Calu3 (cell line): ENCODE results near the gene NEXN. TPM values are rescaled to one million over a fixed set of nuclear protein-coding genes. Genes with fewer than 3 reads are reported as not detected.

ENCODE experiments used
- BruUV-seq: library from RNA; stranded (reverse); fragments of 400-500 nt; replicated peaks from 2 replicates; lab custom pipeline; 2021; lab: Mats Ljungman, UMichigan
- CTCF ChIA-PET: fragments of 300-600 bp; sonication (Branson Sonifier 250); formaldehyde crosslinking; loops from one replicate; lab custom pipeline; 2022; ENCODE audit warnings: antibody characterized with exemption; lab: Charles Lee
- DNase-seq: peaks from one replicate; pipeline ENCODE4 v3.0.0; 2022
- H3K27ac Mint-ChIP-seq: one replicate; pipeline ENCODE4 v1.8.0; 2022; ENCODE audit warnings: mixed read lengths; ENCODE audit not compliant: unreplicated experiment
- H3K27me3 Mint-ChIP-seq: one replicate; pipeline ENCODE4 v1.8.0; 2022; ENCODE audit warnings: mixed read lengths; ENCODE audit not compliant: unreplicated experiment
- H3K36me3 Mint-ChIP-seq: one replicate; pipeline ENCODE4 v1.8.0; 2022; ENCODE audit warnings: mild to moderate bottlenecking, moderate library complexity, mixed read lengths; ENCODE audit not compliant: insufficient read depth, unreplicated experiment
- H3K4me1 Mint-ChIP-seq: one replicate; pipeline ENCODE4 v1.8.0; 2022; ENCODE audit warnings: mild to moderate bottlenecking, low read depth, mixed read lengths; ENCODE audit not compliant: unreplicated experiment
- H3K4me3 Mint-ChIP-seq: one replicate; pipeline ENCODE4 v1.8.0; 2022; ENCODE audit warnings: mild to moderate bottlenecking, low read depth, moderate library complexity, mixed read lengths; ENCODE audit not compliant: unreplicated experiment
- H3K9me3 Mint-ChIP-seq: one replicate; pipeline ENCODE4 v1.8.0; 2022; ENCODE audit warnings: low read depth, mixed read lengths; ENCODE audit not compliant: unreplicated experiment
- intact Hi-C: fragments of 100-400 bp; cut with micrococcal nuclease; formaldehyde crosslinking; loops from one replicate; pipeline ENCODE4 v1.10.0; 2022; ENCODE audit not compliant: unreplicated experiment
- total RNA-seq: library from RNA; stranded (reverse); gene quantifications from 2 replicates; pipeline ENCODE4 v1.2.3, GENCODE V29; 2022
- TF ChIP-seq, protein P1 (sequence below): fragments of 200-600 bp; IDR thresholded peaks from one replicate; pipeline ENCODE4 v1.8.0; 2022; ENCODE audit warnings: antibody characterized with exemption; ENCODE audit not compliant: unreplicated experiment

Gene NEXN
- total RNA-seq, 1 experiment from 2014 or later, result 2.0 TPM

DNA sequence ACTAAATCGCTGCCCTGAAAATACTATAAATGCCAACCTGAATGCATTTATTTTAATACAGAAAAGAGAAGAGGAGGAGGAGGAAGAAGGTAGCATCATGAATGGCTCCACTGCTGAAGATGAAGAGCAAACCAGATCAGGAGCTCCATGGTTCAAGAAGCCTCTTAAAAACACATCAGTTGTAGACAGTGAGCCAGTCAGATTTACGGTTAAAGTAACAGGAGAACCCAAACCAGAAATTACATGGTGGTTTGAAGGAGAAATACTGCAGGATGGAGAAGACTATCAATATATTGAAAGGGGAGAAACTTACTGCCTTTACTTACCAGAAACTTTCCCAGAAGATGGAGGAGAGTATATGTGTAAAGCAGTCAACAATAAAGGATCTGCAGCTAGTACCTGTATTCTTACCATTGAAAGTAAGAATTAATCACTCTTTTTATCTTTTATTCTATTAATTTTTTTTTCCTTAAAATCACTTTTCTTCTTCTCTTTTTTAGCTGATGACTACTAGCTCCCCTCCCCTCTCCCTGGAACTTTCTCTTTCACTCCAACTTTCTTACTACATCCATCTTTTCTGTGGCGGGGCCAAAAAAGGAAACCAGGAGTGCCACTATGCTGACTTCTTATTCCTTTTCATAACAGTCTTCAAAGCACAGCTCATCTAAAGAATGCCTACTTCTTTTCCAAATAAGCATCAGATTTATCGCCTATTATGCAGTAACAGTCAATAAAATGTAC, 54.1 kb downstream of the NEXN start:
- H3K4me3 Mint-ChIP-seq, result no peak overlapping the region
- TF ChIP-seq, protein P1, sequence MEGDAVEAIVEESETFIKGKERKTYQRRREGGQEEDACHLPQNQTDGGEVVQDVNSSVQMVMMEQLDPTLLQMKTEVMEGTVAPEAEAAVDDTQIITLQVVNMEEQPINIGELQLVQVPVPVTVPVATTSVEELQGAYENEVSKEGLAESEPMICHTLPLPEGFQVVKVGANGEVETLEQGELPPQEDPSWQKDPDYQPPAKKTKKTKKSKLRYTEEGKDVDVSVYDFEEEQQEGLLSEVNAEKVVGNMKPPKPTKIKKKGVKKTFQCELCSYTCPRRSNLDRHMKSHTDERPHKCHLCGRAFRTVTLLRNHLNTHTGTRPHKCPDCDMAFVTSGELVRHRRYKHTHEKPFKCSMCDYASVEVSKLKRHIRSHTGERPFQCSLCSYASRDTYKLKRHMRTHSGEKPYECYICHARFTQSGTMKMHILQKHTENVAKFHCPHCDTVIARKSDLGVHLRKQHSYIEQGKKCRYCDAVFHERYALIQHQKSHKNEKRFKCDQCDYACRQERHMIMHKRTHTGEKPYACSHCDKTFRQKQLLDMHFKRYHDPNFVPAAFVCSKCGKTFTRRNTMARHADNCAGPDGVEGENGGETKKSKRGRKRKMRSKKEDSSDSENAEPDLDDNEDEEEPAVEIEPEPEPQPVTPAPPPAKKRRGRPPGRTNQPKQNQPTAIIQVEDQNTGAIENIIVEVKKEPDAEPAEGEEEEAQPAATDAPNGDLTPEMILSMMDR, result no peak
- intact Hi-C loops, result loop anchor here (10.0 kb wide), 1 partner anchor 172 kb away; no protein-coding TSS in a partner anchor
- peaks cover 34% of the 10 kb centered on the region for H3K36me3 Mint-ChIP-seq
- no peak overlapping the region for H3K27ac Mint-ChIP-seq
- H3K9me3 Mint-ChIP-seq, result no peaks in the 10 kb centered on the region
- CTCF ChIA-PET, result no interaction called here
- no peaks in the 10 kb centered on the region for H3K4me1 Mint-ChIP-seq
- H3K27me3 Mint-ChIP-seq, result no peaks in the 10 kb centered on the region
- DNase-seq, result no peak
- BruUV-seq, result TSS peak; percentile 7

DNA sequence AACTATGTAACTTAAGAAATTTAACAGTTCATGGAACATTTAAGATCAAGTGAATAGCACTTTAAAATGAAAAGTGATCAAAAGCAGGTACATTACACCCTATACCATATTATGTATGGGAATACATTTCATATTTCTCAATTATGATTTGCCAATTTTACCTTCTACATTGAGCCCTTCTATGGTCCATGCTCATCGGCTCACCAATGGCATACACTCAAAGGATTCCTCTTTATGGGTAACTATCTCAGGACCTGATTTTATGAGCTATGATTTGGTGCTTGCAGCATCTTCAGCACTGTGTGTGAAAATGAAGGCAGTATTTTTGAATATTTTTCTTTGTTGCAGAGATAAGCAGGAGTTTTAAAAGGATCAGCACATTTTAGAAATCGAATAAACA, 56.9 kb downstream of the NEXN start:
- Mint-ChIP-seq H3K4me3 (no peak overlapping the region), H3K9me3 (no peaks in the 10 kb centered on the region), H3K27ac (no peak overlapping the region), H3K36me3 (peaks cover 48% of the 10 kb centered on the region), H3K27me3 (no peaks in the 10 kb centered on the region), H3K4me1 (no peaks in the 10 kb centered on the region)
- BruUV-seq, result no TSS peak
- intact Hi-C loops, result loop anchor here (10.0 kb wide), 1 partner anchor 169 kb away; no protein-coding TSS in a partner anchor
- CTCF ChIA-PET, result no interaction called here
- DNase-seq, result no peak
- TF ChIP-seq, protein P1, result no peak

- no peak overlapping the region for H3K27ac Mint-ChIP-seq
- CTCF ChIA-PET, result no interaction called here
- no peaks in the 10 kb centered on the region for H3K27me3 Mint-ChIP-seq
- intact Hi-C loops, result loop anchor here (10.0 kb wide), 1 partner anchor 166 kb away; no protein-coding TSS in a partner anchor
- no peaks in the 10 kb centered on the region for H3K9me3 Mint-ChIP-seq
- DNase-seq, result peak; percentile 23
- peaks cover 49% of the 10 kb centered on the region for H3K36me3 Mint-ChIP-seq
- H3K4me3 Mint-ChIP-seq, result no peak overlapping the region
- H3K4me1 Mint-ChIP-seq, result no peaks in the 10 kb centered on the region
- BruUV-seq, result no TSS peak
- TF ChIP-seq, protein P1, result no peak
Observed at GRCh38 chr1:77948841-77949424, 60.5 kb downstream of the NEXN start.

DNA sequence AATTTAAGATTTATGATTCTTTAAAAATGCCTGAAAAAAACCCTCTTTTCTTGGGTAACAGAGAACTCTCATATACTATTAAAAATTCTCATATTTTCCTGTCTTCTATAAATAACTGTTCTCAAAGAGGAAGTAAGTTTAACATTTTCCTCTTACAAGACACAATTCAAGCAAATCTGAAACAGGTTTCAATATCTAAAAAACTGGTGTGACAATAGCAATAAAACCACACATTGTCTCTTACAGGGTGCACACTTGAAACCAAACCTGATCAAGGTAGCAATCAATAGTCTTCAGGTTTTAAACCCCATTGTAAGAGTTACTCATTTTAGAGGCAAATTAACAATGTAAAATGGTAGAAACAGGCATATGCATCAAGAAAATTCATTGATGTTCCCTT, 62.4 kb downstream of the NEXN start:
- no peak overlapping the region for H3K27ac Mint-ChIP-seq
- no peak for DNase-seq
- CTCF ChIA-PET, result no interaction called here
- no peaks in the 10 kb centered on the region for H3K9me3 Mint-ChIP-seq
- no peaks in the 10 kb centered on the region for H3K27me3 Mint-ChIP-seq
- no TSS peak for BruUV-seq
- no peaks in the 10 kb centered on the region for H3K4me1 Mint-ChIP-seq
- H3K36me3 Mint-ChIP-seq, result peaks cover 47% of the 10 kb centered on the region
- TF ChIP-seq, protein P1, result no peak
- no peak overlapping the region for H3K4me3 Mint-ChIP-seq
- intact Hi-C loops, result no loop called here
